SK-N-SH (cell line): ENCODE measurements around the gene PAQR5. TPM values are rescaled to one million over a fixed set of nuclear protein-coding genes. Genes with fewer than 3 reads are reported as not detected.

ENCODE experiments used
- CTCF ChIA-PET: fragments of 300-600, 350-600 bp; formaldehyde crosslinking; extraction: SDS; loops from one replicate; lab custom pipeline; 2021; lab: Yijun Ruan, JAX
- POLR2A ChIA-PET: fragments of 350-600 bp; sonication (Branson Sonifier 250); formaldehyde crosslinking; extraction: SDS; loops from one replicate; lab custom pipeline; 2020; ENCODE audit warnings: antibody characterized with exemption, inconsistent platforms; lab: Yijun Ruan, JAX
- DNase-seq: peaks from one replicate; pipeline ENCODE4 v3.0.0; 2012
- H2AFZ ChIP-seq: fragments of 200-600 bp; sonication (generic); 2 replicates; pipeline ENCODE4 v1.8.1; 2016; ENCODE audit warnings: antibody characterized with exemption, mild to moderate bottlenecking, low read depth
- H3F3A ChIP-seq: fragments of 200-600 bp; sonication (generic); replicated peaks from 2 replicates; pipeline ENCODE3; 2016; ENCODE audit warnings: antibody characterized with exemption, mild to moderate bottlenecking; ENCODE audit not compliant: insufficient read depth
- H3K27ac ChIP-seq, 2 experiments: fragments of 200-500 bp in 1 of 2; fragments of 200-600 bp in 1 of 2; sonication (Bioruptor generic) in 1 of 2; sonication (generic), shearing (Covaris generic) in 1 of 2; 2 replicates each; pipeline versions ENCODE4 v1.5.1 to v1.6.1; 2014 to 2016; ENCODE audit warnings: low read depth in 2 of 2, inconsistent platforms in 1 of 2, low read length in 1 of 2, mild to moderate bottlenecking in 1 of 2, mixed read lengths in 1 of 2
- H3K27me3 ChIP-seq: fragments of 200-600 bp; sonication (generic), shearing (Covaris generic); 2 replicates; pipeline ENCODE4 v1.6.1; 2016; ENCODE audit warnings: mixed run types; ENCODE audit not compliant: insufficient read depth
- H3K36me3 ChIP-seq, 2 experiments: fragments of 200-500 bp in 1 of 2; fragments of 200-600 bp in 1 of 2; sonication (Bioruptor generic) in 1 of 2; sonication (generic) in 1 of 2; replicated peaks in 1 of 2; 2 replicates each; pipeline versions ENCODE3 to v1.5.1; 2014 to 2016; ENCODE audit warnings: low read length in 1 of 2, mild to moderate bottlenecking in 1 of 2; ENCODE audit not compliant: insufficient read depth in 2 of 2, control insufficient read depth in 1 of 2
- H3K4me1 ChIP-seq, 2 experiments: fragments of 200-500 bp in 1 of 2; fragments of 200-600 bp in 1 of 2; sonication (Bioruptor generic) in 1 of 2; sonication (generic), shearing (Covaris generic) in 1 of 2; 2 replicates each; pipeline versions ENCODE4 v1.5.1 to v1.6.1; 2014 to 2016; ENCODE audit warnings: low read depth in 1 of 2, low read length in 1 of 2, mixed run types in 1 of 2; ENCODE audit not compliant: insufficient read depth in 2 of 2, control insufficient read depth in 1 of 2
- H3K4me2 ChIP-seq: fragments of 200-600 bp; sonication (generic), shearing (Covaris generic); 2 replicates; pipeline ENCODE4 v1.6.1; 2017; ENCODE audit warnings: mixed run types
- H3K4me3 ChIP-seq, 2 experiments: fragments of 200-500 bp in 1 of 2; fragments of 200-600 bp in 1 of 2; sonication (Bioruptor generic) in 1 of 2; sonication (generic), shearing (Covaris generic) in 1 of 2; 2 replicates each; pipeline versions ENCODE4 v1.5.1 to v1.8.1; 2014 to 2016; ENCODE audit warnings: low read depth in 2 of 2, inconsistent platforms in 1 of 2, low read length in 1 of 2, mild to moderate bottlenecking in 1 of 2, mixed read lengths in 1 of 2, moderate library complexity in 1 of 2
- H3K79me2 ChIP-seq: fragments of 200-600 bp; sonication (generic); 2 replicates; pipeline ENCODE4 v1.8.1; 2017; ENCODE audit warnings: mild to moderate bottlenecking; ENCODE audit not compliant: insufficient read depth
- H3K9ac ChIP-seq: fragments of 200-600 bp; sonication (generic); 2 replicates; pipeline ENCODE4 v1.6.1; 2017; ENCODE audit warnings: mixed run types
- H3K9me2 ChIP-seq: fragments of 200-600 bp; sonication (generic); 2 replicates; pipeline ENCODE4 v1.6.1; 2017; ENCODE audit warnings: mixed run types
- H3K9me3 ChIP-seq: fragments of 200-600 bp; sonication (generic); 2 replicates; pipeline ENCODE4 v1.6.1; 2017; ENCODE audit warnings: mixed run types, mild to moderate bottlenecking, moderate library complexity
- H4K20me1 ChIP-seq: fragments of 200-600 bp; sonication (generic); 2 replicates; pipeline ENCODE4 v1.6.1; 2017; ENCODE audit warnings: mild to moderate bottlenecking, mixed run types; ENCODE audit not compliant: insufficient read depth
- CTCF ChIP-seq: fragments of 200-600 bp; sonication (generic); IDR thresholded peaks from 2 replicates; pipeline ENCODE4 v1.6.1; 2017; ENCODE audit warnings: antibody characterized with exemption, mild to moderate bottlenecking, moderate library complexity
- EP300 ChIP-seq, 2 experiments: IDR thresholded peaks; 2 replicates each; pipeline versions ENCODE4 v1.4.0 to v1.6.1; 2012; ENCODE audit warnings: borderline replicate concordance in 1 of 2, low read depth in 1 of 2, low read length in 1 of 2
- FOSL2 ChIP-seq: IDR thresholded peaks from 2 replicates; pipeline ENCODE4 v1.4.0; 2012; ENCODE audit warnings: low read depth, mild to moderate bottlenecking, moderate library complexity, borderline replicate concordance
- FOXJ3 ChIP-seq: sonication (generic); formaldehyde crosslinking; IDR thresholded peaks from 2 replicates; pipeline ENCODE4 v1.5.1; 2020; ENCODE audit warnings: mild to moderate bottlenecking, missing genetic modification reagents
- FOXM1 ChIP-seq: IDR thresholded peaks from 2 replicates; pipeline ENCODE4 v1.4.0; 2012; ENCODE audit warnings: low read depth, mild to moderate bottlenecking
- GATA2 ChIP-seq: sonication (generic); formaldehyde crosslinking; IDR thresholded peaks from 2 replicates; pipeline ENCODE4 v1.5.0; 2020; ENCODE audit warnings: mild to moderate bottlenecking, missing genetic modification reagents
- IRF3 ChIP-seq: fragments of 150-350 bp; IDR thresholded peaks from 2 replicates; pipeline ENCODE4 v1.6.1; 2016; ENCODE audit warnings: mild to moderate bottlenecking, low read depth, low read length
- JUND ChIP-seq: IDR thresholded peaks from 2 replicates; pipeline ENCODE4 v1.4.0; 2012
- MEF2A ChIP-seq: IDR thresholded peaks from 2 replicates; pipeline ENCODE4 v1.4.0; 2012; ENCODE audit warnings: low read depth, borderline replicate concordance
- NRF1 ChIP-seq: IDR thresholded peaks from 2 replicates; pipeline ENCODE4 v1.6.1; 2012; ENCODE audit warnings: low read depth, mild to moderate bottlenecking, low read length
- PBX3 ChIP-seq: IDR thresholded peaks from 2 replicates; pipeline ENCODE4; 2012
- POLR2AphosphoS5 ChIP-seq: IDR thresholded peaks from 2 replicates; pipeline ENCODE4 v1.6.1; 2012; ENCODE audit warnings: low read depth, low read length
- RCOR1 ChIP-seq: fragments of 150-350 bp; IDR thresholded peaks from 2 replicates; pipeline ENCODE4 v1.6.1; 2017; ENCODE audit warnings: antibody characterized with exemption, low read length
- RXRA ChIP-seq: IDR thresholded peaks from 2 replicates; pipeline ENCODE4 v1.4.0; 2012; ENCODE audit warnings: low read depth, mild to moderate bottlenecking, borderline replicate concordance
- SMC3 ChIP-seq: IDR thresholded peaks from 2 replicates; pipeline ENCODE4 v1.6.1; 2012; ENCODE audit warnings: low read depth, low read length, improper control_type of control experiment
- TCF12 ChIP-seq: IDR thresholded peaks from 2 replicates; pipeline ENCODE4 v1.4.0; 2012
- TEAD4 ChIP-seq: IDR thresholded peaks from 2 replicates; pipeline ENCODE4 v1.4.0; 2012; ENCODE audit warnings: mild to moderate bottlenecking, borderline replicate concordance; ENCODE audit not compliant: insufficient read depth
- USF1 ChIP-seq: IDR thresholded peaks from 2 replicates; pipeline ENCODE4 v1.4.0; 2012; ENCODE audit warnings: low read depth, borderline replicate concordance
- USF2 ChIP-seq: fragments of 150-350 bp; IDR thresholded peaks from 2 replicates; pipeline ENCODE4 v1.6.1; 2017; ENCODE audit warnings: antibody characterized with exemption, low read length, low read depth, borderline replicate concordance
- YY1 ChIP-seq: IDR thresholded peaks from 2 replicates; pipeline ENCODE4 v1.4.0; 2012; ENCODE audit warnings: low read depth, mild to moderate bottlenecking
- WGBS: methylation state at CpG from one replicate; pipeline ENCODE4 v1.1.6; 2017; ENCODE audit warnings: low lambda C conversion rate; 5-methylcytosine and 5-hydroxymethylcytosine counted together
- polyA plus RNA-seq, 3 experiments: library from polyadenylated mRNA; depleted of rRNA; stranded (reverse); fragments of >200 nt; gene quantifications; 2 replicates each; pipeline ENCODE4 v1.2.3, GENCODE V29; 2012

Gene PAQR5
- polyA plus RNA-seq, 1 of the 3 experiments (the other 2 are of a cell fraction), result 3.9 TPM

GRCh38 chr15:69307939-69308338 is 9.2 kb downstream of the PAQR5 start:
- H3K4me3 ChIP-seq, result no peak overlapping the region
- H3K9me3 ChIP-seq, result no peaks in the 10 kb centered on the region
- DNase-seq, result no peak
- H3K27me3 ChIP-seq, result no peaks in the 10 kb centered on the region
- H4K20me1 ChIP-seq, result no peaks in the 10 kb centered on the region
- peaks cover 7% of the 10 kb centered on the region for H3F3A ChIP-seq
- H3K79me2 ChIP-seq, result peaks cover 4% of the 10 kb centered on the region; the same call in 1 of the 2 replicates
- ChIA-PET POLR2A (no interaction called here), CTCF (no interaction called here)
- 88% methylated on average over 3 of the region's 3 CpGs for WGBS
- no peak overlapping the region for H2AFZ ChIP-seq
- no peak overlapping the region for H3K9ac ChIP-seq
- no peak overlapping the region for H3K4me2 ChIP-seq
- peaks cover 0 to 19% of the 10 kb centered on the region in 2 experiments; a peak in 2 of 4 replicates for H3K4me1 ChIP-seq
- no peaks in the 10 kb centered on the region for H3K9me2 ChIP-seq
- TF ChIP-seq TCF12, result no peak
- TF ChIP-seq MEF2A, result no peak
- TF ChIP-seq FOXM1, result no peak
- no peak for TF ChIP-seq NRF1
- TF ChIP-seq SMC3, result no peak
- TF ChIP-seq USF1, result no peak
- TF ChIP-seq EP300 (IDR thresholded peaks at IDR 0.05; ENCODE audit: borderline replicate concordance in 1 of 2, low read depth in 1 of 2, low read length in 1 of 2), result no peak
- TF ChIP-seq YY1, result no peak
- no peak for TF ChIP-seq RXRA
- no peak for TF ChIP-seq CTCF
- TF ChIP-seq FOXJ3 (CRISPR knock-in tag), result no peak
- no peak for TF ChIP-seq USF2
- TF ChIP-seq RCOR1, result no peak
- TF ChIP-seq POLR2AphosphoS5, result no peak
- no peak for TF ChIP-seq IRF3
- no peak for TF ChIP-seq TEAD4
- TF ChIP-seq JUND, result no peak
- no peak for TF ChIP-seq GATA2 (CRISPR knock-in tag)
- TF ChIP-seq FOSL2, result no peak
- TF ChIP-seq PBX3, result no peak
- H3K36me3 ChIP-seq, result peaks cover 0 to 4% of the 10 kb centered on the region in 2 experiments
- H3K27ac ChIP-seq, result no peak overlapping the region
